HCT116 (cell line): Measurements from ENCODE around the gene C9orf72.

Source experiments
- EZH2phosphoT487 ChIP-seq: fragments of 200-600 bp; IDR thresholded peaks from 2 replicates; pipeline ENCODE4 v1.6.1; 2018; ENCODE audit warnings: antibody characterized with exemption, borderline replicate concordance
- JUND ChIP-seq: IDR thresholded peaks from 2 replicates; pipeline ENCODE4 v1.6.1; 2012
- SIN3A ChIP-seq: IDR thresholded peaks from 2 replicates; pipeline ENCODE4 v1.6.1; 2012; ENCODE audit warnings: low read depth
- TF ChIP-seq, protein P1 (sequence below), 3 experiments: fragments of 200-600 bp in 1 of 3; sonication (generic) in 1 of 3; IDR thresholded peaks in 2 of 3; conservative IDR thresholded peaks in 1 of 3; 2 replicates each; pipeline ENCODE4 v1.5.1; 2012 to 2017; ENCODE audit warnings: low read depth in 2 of 3, low read length in 2 of 3, antibody characterized with exemption in 1 of 3, borderline replicate concordance in 1 of 3, control low read depth in 1 of 3, mild to moderate bottlenecking in 1 of 3, mixed read lengths in 1 of 3, mixed run types in 1 of 3, moderate library complexity in 1 of 3; ENCODE audit not compliant: insufficient read depth in 1 of 3

DNA sequence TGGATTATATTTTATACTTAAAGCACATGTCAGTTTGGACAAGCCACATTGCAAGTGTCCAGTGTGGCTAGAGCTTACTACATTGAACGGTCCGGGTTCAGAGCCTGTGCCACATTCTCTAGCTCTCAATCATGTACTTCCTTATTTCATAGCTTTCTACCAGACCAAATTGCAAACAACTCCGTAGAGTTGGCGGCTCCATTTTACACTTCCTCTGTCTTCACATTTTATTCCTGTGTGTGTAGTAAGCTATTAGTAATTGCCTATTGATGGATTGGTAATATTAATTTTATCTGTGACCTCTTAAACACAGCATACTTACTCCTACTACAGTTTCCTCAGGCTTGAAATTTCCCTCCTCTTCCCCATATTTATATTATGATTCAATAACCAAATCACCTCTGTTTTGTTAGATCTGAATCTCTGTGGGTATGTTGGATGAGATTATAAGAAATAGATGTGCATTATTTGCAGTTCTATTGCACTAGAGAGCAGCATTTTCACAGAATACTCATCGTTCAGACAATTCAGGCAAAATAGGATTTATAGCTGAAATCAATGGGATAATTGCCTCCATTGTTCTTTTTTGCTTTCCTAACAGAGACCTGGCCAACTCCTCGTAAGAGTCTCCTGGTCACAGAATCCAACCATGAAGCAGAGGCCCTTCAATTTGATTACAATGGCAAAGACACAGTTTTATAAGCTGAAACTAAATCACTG lies 29.0 kb upstream of the C9orf72 start:
- no peak for TF ChIP-seq EZH2phosphoT487
- no peak for TF ChIP-seq SIN3A
- TF ChIP-seq, protein P1, sequence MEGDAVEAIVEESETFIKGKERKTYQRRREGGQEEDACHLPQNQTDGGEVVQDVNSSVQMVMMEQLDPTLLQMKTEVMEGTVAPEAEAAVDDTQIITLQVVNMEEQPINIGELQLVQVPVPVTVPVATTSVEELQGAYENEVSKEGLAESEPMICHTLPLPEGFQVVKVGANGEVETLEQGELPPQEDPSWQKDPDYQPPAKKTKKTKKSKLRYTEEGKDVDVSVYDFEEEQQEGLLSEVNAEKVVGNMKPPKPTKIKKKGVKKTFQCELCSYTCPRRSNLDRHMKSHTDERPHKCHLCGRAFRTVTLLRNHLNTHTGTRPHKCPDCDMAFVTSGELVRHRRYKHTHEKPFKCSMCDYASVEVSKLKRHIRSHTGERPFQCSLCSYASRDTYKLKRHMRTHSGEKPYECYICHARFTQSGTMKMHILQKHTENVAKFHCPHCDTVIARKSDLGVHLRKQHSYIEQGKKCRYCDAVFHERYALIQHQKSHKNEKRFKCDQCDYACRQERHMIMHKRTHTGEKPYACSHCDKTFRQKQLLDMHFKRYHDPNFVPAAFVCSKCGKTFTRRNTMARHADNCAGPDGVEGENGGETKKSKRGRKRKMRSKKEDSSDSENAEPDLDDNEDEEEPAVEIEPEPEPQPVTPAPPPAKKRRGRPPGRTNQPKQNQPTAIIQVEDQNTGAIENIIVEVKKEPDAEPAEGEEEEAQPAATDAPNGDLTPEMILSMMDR (IDR thresholded peaks at IDR 0.05 in 2 of 3, conservative IDR thresholded peaks at IDR 0.05 in 1 of 3; ENCODE audit: borderline replicate concordance in 1 of 3, insufficient read depth in 1 of 3, low read depth in 2 of 3, low read length in 2 of 3) = no peak
- TF ChIP-seq JUND = no peak
